HEK293 (cell line): Measurements from ENCODE around the gene MMP21.

Experiments used
- CTCF ChIP-seq: fragments of 450-650 bp; formaldehyde crosslinking; IDR thresholded peaks from 2 replicates; pipeline ENCODE4 v1.5.1; 2016; ENCODE audit warnings: missing biosample characterization, missing genetic modification characterization
- PRDM4 ChIP-seq: fragments of 450-650 bp; formaldehyde crosslinking; IDR thresholded peaks from 2 replicates; pipeline ENCODE4 v1.5.1; 2017; ENCODE audit warnings: missing biosample characterization, missing genetic modification characterization
- ZNF366 ChIP-seq: fragments of 450-650 bp; formaldehyde crosslinking; conservative IDR thresholded peaks from 2 replicates; pipeline ENCODE4 v1.5.1; 2016; ENCODE audit warnings: missing biosample characterization, missing genetic modification characterization
- TF ChIP-seq, protein P1 (sequence below): fragments of 450-650 bp; IDR thresholded peaks from 2 replicates; pipeline ENCODE4 v1.5.1; 2018; ENCODE audit warnings: missing biosample characterization, missing genetic modification characterization

- TF ChIP-seq CTCF (tag by site-specific recombination) (no peak), PRDM4 (tag by site-specific recombination) (no peak), ZNF366 (tag by site-specific recombination) (no peak)
- TF ChIP-seq, protein P1, sequence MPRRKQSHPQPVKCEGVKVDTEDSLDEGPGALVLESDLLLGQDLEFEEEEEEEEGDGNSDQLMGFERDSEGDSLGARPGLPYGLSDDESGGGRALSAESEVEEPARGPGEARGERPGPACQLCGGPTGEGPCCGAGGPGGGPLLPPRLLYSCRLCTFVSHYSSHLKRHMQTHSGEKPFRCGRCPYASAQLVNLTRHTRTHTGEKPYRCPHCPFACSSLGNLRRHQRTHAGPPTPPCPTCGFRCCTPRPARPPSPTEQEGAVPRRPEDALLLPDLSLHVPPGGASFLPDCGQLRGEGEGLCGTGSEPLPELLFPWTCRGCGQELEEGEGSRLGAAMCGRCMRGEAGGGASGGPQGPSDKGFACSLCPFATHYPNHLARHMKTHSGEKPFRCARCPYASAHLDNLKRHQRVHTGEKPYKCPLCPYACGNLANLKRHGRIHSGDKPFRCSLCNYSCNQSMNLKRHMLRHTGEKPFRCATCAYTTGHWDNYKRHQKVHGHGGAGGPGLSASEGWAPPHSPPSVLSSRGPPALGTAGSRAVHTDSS (tag by site-specific recombination), result no peak
These were observed 26.0 kb upstream of the MMP21 start for GRCh38 chr10:125801574-125801973.
